Hippocampal formation (tissue), 2 donors: ENCODE measurements around the gene MAP4K4.

Source experiments
- DNase-seq, 2 donors: peaks; one replicate each; lab custom pipeline; 2025; lab: John Stamatoyannopoulos, UW

The MAP4K4 gene

GRCh38 chr2:101868525-101868924 lies 171.0 kb downstream of the MAP4K4 start:
- no peak for DNase-seq

- DNase-seq = no peak
Measured at GRCh38 chr2:101869527-101869926, 172.0 kb downstream of the MAP4K4 start.

DNA sequence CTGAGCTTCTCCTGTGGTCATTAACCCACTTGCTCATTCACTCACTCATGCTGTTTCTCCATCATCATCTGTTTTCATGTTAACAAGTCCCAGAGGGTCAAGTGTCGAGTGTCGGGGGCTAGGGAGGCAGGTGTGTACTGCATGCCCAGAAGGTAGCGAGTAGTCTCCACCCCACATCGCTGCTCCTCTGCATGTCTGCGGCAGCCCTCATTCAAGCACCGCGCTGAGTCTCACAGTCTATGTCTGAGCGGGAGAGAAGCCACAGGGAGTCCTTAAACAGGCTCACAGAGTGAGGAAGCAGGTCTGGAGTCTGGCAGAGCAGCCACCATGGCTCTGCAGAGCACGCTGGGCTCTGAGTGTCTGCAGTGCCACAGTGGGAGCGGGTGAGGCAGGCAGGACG lies 172.9 kb downstream of the MAP4K4 start:
- DNase-seq = no peak

DNA sequence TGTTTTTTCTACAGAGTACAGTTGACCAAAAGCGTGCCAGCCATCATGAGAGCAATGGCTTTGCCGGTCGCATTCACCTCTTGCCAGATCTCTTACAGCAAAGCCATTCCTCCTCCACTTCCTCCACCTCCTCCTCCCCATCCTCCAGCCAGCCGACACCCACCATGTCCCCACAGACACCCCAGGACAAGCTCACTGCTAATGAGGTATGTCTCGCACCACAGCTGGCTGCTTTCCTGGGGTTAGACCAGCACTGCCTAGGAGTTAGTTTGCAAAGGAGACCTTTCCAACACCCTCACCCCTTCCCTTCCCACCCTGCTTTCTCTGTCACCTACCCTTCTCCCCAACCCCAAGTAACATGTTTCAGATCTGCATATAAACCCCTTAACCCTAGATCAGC lies 174.0 kb downstream of the MAP4K4 start:
- no peak for DNase-seq

DNA sequence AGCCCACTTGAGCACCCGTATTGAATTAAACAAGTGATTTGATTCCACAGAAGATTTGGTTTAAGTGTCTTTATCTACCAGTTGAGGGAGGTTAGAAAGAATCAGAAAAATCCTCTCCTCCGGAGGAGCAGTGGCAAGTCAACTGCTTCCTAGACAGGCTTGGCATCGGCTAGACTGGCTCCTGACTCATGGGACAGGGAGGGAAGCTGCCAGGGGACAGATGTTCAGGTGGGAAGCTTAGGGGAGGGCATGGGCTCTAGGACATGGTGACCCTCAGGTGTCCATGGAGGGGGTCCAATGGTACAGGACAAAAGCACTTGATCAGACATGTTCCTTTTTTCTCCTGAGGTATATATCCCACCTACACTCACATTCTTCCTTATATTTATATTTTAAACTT lies 175.0 kb downstream of the MAP4K4 start:
- DNase-seq = no peak

DNA sequence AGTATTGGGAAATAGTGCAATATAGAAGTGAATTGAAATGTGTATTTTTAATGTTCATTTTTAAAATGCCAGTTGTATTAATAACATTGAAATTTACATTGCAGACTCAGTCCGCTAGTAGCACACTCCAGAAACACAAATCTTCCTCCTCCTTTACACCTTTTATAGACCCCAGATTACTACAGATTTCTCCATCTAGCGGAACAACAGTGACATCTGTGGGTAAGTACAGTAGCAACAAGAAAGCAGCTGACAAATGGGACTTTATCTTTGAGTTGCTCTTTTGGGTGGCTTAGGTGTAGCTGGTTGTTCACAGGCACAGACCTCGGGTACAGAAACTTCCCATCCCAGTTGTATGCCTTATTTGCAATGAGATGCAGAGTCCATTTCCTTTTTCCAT lies 176.0 kb downstream of the MAP4K4 start:
- peak in 1 of 2 donors; percentile 10 for DNase-seq

DNA sequence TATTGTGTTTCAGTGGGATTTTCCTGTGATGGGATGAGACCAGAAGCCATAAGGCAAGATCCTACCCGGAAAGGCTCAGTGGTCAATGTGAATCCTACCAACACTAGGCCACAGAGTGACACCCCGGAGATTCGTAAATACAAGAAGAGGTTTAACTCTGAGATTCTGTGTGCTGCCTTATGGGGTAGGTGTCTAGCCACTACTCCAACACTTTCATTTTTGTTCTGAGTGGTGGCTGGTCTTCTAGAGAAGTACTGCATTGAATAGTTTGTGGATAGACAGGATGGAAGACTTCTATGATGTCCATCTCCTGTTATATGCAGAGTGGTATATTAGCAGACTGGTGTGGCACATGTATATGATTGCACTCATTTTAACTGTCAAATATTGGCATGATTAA lies 176.6 kb downstream of the MAP4K4 start:
- no peak for DNase-seq

GRCh38 chr2:101879466-101879865 lies 182.0 kb downstream of the MAP4K4 start:
- DNase-seq = no peak

DNA sequence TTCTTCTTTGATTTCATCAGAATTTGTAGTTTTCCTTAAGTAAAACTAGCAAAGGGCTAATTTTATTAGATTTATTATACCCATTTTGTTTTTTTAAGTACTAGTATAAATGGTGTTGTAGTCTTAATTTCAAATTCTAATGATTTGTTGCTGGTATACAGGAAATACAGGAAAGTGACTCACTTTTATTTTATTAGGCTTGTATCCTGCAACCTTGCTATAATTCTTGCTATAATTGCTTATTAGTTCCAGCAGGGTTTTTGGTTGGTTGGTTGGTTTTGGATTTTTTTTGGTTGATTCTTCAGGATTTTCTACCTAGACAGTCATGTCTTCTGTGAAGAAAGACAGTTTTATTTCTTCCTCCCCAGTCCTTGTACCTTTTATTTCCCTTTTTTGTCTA lies 183.6 kb downstream of the MAP4K4 start:
- DNase-seq = no peak

- no peak for DNase-seq
Measured at GRCh38 chr2:101882769-101883307, 185.3 kb downstream of the MAP4K4 start.

DNA sequence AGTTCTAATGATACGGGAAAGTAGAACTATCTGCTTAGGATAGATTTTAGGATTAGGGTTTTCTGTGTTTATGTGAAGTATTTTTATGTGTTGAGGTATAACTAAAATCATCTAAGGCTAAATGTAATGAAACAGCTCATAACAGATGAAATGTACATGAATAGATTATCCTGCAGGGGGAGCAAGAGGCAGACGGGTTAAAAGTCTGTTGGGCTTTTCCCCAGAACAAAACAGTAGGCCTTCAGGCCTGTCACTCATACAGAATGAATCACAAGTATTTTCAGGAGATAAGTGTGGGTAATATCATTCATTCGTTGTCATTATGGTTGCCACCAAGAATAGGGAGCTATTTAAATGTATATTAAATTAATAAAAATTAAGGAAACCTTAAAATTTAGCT lies 186.4 kb downstream of the MAP4K4 start:
- no peak for DNase-seq

DNA sequence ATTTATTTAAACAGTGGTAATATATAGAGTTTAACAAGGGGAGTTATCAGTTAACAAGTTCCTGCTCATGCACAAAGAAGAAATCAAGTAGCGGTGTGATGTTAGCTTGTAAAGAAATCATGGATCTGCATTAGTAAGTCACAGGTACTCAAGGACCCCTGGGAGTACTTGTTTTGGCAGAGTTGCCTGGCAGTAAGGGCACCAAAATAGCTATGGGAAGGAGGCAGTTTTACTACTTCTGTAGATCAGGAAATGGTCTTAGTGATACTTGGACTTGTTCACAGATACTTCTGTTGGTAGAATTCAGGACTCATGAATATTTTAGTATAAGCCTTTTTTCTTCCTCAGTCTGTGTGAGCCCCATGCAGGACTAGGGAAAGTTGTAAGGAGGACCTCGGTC lies 186.9 kb downstream of the MAP4K4 start:
- DNase-seq = no peak

DNA sequence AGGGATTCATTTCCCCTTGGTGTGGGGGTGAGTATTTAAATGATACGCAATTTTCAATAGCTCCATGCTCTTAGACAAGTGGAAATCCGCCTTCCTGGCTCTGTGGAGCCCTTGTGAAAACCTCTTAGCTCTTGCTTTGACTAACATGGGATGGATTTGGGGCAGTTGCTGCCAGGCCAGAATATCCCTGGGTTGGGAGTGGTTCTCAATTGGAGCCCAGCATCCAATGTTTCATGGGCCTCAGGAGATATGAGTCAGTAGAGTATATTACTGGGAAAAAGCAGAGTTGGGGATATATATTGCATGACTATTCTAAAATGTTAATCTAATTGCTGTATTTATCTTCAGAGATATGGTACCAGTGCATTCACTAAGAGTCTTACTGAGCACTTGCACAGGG lies 189.8 kb downstream of the MAP4K4 start:
- no peak for DNase-seq

DNA sequence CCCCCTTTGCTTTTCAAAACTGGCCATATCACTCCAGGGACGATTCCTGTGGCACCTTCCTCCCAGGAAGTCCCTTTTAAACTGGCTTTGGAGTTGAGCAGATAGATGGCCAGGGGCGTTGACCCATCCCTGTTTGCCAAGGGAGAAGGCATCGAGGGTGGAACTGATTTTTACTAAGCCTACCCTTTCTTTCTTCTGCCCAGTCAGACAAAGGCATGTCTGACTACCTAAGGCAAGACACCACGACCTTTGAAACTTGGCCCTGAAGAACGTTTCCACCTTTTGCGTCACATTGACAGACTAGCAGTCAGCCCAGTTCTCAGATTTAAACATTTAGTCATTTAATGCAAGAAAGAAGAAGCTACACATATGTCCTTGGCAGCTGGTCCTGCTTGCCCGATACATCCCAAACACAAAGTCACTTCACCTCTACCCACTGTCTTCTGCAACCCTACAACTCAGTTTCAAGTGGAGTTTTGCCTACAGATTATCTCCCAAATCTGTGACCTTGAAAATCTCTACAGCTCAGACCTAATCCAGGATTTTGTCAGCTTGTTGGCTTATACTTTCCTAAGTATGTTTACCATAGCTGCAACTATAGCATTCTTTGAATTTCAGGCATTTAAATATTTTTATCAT lies 192.1 kb downstream of the MAP4K4 start:
- DNase-seq = no peak

DNA sequence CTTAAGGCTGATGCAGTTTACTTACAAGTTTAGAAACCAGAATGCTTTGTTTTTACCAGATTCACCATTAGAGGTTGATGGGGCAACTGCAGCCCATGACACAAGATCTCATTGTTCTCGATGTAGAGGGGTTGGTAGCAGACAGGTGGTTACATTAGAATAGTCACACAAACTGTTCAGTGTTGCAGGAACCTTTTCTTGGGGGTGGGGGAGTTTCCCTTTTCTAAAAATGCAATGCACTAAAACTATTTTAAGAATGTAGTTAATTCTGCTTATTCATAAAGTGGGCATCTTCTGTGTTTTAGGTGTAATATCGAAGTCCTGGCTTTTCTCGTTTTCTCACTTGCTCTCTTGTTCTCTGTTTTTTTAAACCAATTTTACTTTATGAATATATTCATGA lies 194.9 kb downstream of the MAP4K4 start:
- no peak for DNase-seq

DNA sequence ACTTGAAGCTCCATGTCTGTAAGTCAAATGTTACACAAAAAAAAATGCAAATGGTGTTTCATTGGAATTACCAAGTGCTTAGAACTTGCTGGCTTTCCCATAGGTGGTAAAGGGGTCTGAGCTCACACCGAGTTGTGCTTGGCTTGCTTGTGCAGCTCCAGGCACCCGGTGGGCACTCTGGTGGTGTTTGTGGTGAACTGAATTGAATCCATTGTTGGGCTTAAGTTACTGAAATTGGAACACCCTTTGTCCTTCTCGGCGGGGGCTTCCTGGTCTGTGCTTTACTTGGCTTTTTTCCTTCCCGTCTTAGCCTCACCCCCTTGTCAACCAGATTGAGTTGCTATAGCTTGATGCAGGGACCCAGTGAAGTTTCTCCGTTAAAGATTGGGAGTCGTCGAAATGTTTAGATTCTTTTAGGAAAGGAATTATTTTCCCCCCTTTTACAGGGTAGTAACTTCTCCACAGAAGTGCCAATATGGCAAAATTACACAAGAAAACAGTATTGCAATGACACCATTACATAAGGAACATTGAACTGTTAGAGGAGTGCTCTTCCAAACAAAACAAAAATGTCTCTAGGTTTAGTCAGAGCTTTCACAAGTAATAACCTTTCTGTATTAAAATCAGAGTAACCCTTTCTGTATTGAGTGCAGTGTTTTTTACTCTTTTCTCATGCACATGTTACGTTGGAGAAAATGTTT lies 196.3 kb downstream of the MAP4K4 start:
- no peak for DNase-seq

GRCh38 chr2:101895039-101895438 lies 197.5 kb downstream of the MAP4K4 start:
- DNase-seq = no peak

- DNase-seq = no peak
Measured at GRCh38 chr2:101895819-101896322, 198.4 kb downstream of the MAP4K4 start.

GRCh38 chr2:101897301-101897700 lies 199.8 kb downstream of the MAP4K4 start:
- DNase-seq = no peak

DNA sequence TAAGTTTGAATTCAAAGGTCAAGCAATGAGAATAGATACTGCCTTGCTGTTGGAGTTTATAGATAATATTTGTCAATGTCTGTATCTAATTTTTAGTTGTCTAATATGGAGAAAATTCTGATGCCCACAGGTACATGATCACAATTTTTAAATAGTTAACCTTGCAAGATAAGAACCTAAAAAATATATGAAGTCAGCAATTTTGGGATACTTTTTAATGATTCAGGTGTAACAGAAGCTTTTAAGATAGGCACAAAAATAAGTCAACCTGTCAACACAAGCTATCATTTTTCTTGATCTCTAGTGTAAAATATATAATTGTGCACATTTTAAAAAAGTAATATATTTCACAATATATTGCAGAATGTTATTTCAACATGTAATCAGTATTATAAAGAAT lies 201.8 kb downstream of the MAP4K4 start:
- DNase-seq = no peak

GRCh38 chr2:101899871-101900270 lies 202.4 kb downstream of the MAP4K4 start:
- no peak for DNase-seq

GRCh38 chr2:101900375-101900774 lies 202.9 kb downstream of the MAP4K4 start:
- DNase-seq = no peak

- DNase-seq = no peak
Measured at GRCh38 chr2:101901241-101901640, 203.7 kb downstream of the MAP4K4 start.
